ENCODE measurements around the gene UBE3A.
A peak's percentile ranks its signal among the peaks of the same experiment; 100 is the strongest.

UBE3A gene

GRCh38 chr15:25441111-25441510 lies 2.3 kb upstream of the UBE3A start:
- 0 out of 2 replicates have a peak, but pooled peaks cover under 1% of the 10 kb centered on the region for H3K36me3 ChIP-seq (ENCODE audit: insufficient read depth, low read length)
- no peak overlapping the region for H3K4me3 ChIP-seq (ENCODE audit: low read depth, low read length)
- H3K79me2 ChIP-seq (ENCODE audit: control insufficient read depth, insufficient read depth, low read length, unreplicated experiment), result peaks cover 33% of the 10 kb centered on the region
- H3K27ac ChIP-seq (ENCODE audit: low read depth, low read length), result no peak overlapping the region
- H3K27me3 ChIP-seq (ENCODE audit: insufficient read depth, low read length), result no peaks in the 10 kb centered on the region
- H3K4me1 ChIP-seq (ENCODE audit: control insufficient read depth, insufficient read depth, low read length, unreplicated experiment), result peaks cover 11% of the 10 kb centered on the region
- no peak overlapping the region for H2AFZ ChIP-seq (ENCODE audit: low read length, unreplicated experiment)

- H3K36me3 ChIP-seq (ENCODE audit: insufficient read depth, low read length), result 0 out of 2 replicates have a peak, but pooled peaks cover 5% of the 10 kb centered on the region
- peak overlapping the region; percentile 100 for H3K4me3 ChIP-seq (ENCODE audit: low read depth, low read length)
- peaks cover 26% of the 10 kb centered on the region for H3K4me1 ChIP-seq (ENCODE audit: control insufficient read depth, insufficient read depth, low read length, unreplicated experiment)
- peak overlapping the region; percentile 100 for H2AFZ ChIP-seq (ENCODE audit: low read length, unreplicated experiment)
- peaks cover 51% of the 10 kb centered on the region for H3K79me2 ChIP-seq (ENCODE audit: control insufficient read depth, insufficient read depth, low read length, unreplicated experiment)
- H3K27ac ChIP-seq (ENCODE audit: low read depth, low read length), result peak overlapping the region; percentile 68
- H3K27me3 ChIP-seq (ENCODE audit: insufficient read depth, low read length), result no peaks in the 10 kb centered on the region
These were observed 579 bp upstream of the UBE3A start for GRCh38 chr15:25439369-25439836.

DNA sequence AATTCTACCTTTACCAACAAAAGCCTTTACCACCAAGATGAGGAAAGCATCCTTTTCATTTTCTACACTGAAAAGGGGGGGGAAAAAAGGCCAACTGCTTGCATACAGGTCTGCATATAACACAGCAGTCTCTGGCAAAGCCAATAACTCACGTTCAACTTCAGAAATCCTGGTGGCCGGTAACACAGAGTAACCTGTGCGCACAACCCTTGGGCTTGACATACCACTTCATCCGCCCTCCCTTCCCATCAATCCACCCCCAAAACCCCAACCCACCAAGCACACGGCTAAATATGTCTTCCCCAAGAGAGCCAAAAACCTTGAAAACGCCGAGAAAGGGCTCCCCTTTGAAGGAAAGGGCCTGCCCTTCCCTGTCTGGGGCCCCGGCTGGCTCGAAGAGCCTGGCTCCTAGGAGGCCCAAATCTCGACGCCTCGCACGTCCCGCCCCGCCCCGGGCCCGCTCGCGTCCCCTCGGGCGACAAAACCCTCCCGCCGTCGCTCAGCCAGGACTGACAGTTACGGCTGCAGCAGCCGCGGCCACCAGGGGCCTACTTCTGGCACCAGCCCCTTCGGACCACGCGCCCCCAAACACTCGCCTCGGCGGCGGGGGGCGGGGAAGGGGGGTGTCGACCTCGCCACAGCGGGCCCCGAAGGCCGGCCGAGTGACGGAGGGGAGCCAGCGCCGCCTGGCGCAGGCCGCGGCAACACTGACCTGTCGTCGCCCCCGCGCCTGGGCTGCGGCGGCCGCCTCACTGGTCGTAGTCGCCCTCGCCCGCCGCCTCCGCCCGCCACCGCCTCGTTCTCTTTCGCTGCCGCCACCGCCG lies 835 bp downstream of the UBE3A start:
- Histone ChIP-seq H3K27me3 (ENCODE audit: insufficient read depth, low read length) (no peaks in the 10 kb centered on the region), H2AFZ (ENCODE audit: low read length, unreplicated experiment) (peak overlapping the region; percentile 100), H3K4me3 (ENCODE audit: low read depth, low read length) (peak overlapping the region; percentile 100)

DNA sequence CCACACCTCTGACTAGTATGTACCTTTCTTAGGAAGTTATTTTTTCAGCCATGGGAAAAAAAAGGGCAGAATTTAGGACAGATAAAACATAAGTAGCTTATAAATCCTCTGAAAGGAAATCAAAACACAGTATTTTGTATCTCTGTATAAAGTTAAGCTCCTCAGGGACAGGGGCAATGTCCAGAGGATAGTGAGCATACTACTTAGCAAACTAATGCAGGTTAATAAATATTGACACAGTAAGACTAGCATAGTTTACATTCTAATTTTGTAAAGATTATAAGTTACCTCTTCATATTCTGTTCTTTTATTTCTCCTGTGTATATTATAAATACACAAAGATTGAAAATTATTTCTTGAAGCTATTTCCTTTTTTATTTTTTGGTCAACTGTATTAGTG lies 2.1 kb downstream of the UBE3A start:
- peaks cover 27% of the 10 kb centered on the region for H3K4me1 ChIP-seq (ENCODE audit: control insufficient read depth, insufficient read depth, low read length, unreplicated experiment)
- no peaks in the 10 kb centered on the region for H3K27me3 ChIP-seq (ENCODE audit: insufficient read depth, low read length)
- peaks cover 77% of the 10 kb centered on the region for H3K79me2 ChIP-seq (ENCODE audit: control insufficient read depth, insufficient read depth, low read length, unreplicated experiment)
- no peak overlapping the region for H2AFZ ChIP-seq (ENCODE audit: low read length, unreplicated experiment)
- peaks cover 5% of the 10 kb centered on the region; the same call in 1 of the 2 replicates for H3K36me3 ChIP-seq (ENCODE audit: insufficient read depth, low read length)
- H3K4me3 ChIP-seq (ENCODE audit: low read depth, low read length), result peak overlapping the region; percentile 100
- H3K27ac ChIP-seq (ENCODE audit: low read depth, low read length), result no peak overlapping the region

More for the DNA sequence above, 835 bp downstream of the UBE3A start:
- peaks cover 27% of the 10 kb centered on the region for H3K4me1 ChIP-seq (ENCODE audit: control insufficient read depth, insufficient read depth, low read length, unreplicated experiment)
- 0 out of 2 replicates have a peak, but pooled peaks cover 5% of the 10 kb centered on the region for H3K36me3 ChIP-seq (ENCODE audit: insufficient read depth, low read length)
- peak overlapping the region; percentile 88 for H3K27ac ChIP-seq (ENCODE audit: low read depth, low read length)
- H3K79me2 ChIP-seq (ENCODE audit: control insufficient read depth, insufficient read depth, low read length, unreplicated experiment), result peaks cover 65% of the 10 kb centered on the region

- H3K36me3 ChIP-seq (ENCODE audit: insufficient read depth, low read length), result peaks cover 5% of the 10 kb centered on the region; the same call in 1 of the 2 replicates
- H3K4me1 ChIP-seq (ENCODE audit: control insufficient read depth, insufficient read depth, low read length, unreplicated experiment), result peaks cover 27% of the 10 kb centered on the region
- H3K4me3 ChIP-seq (ENCODE audit: low read depth, low read length), result peak overlapping the region; percentile 100
- no peak overlapping the region for H2AFZ ChIP-seq (ENCODE audit: low read length, unreplicated experiment)
- no peaks in the 10 kb centered on the region for H3K27me3 ChIP-seq (ENCODE audit: insufficient read depth, low read length)
- no peak overlapping the region for H3K27ac ChIP-seq (ENCODE audit: low read depth, low read length)
- H3K79me2 ChIP-seq (ENCODE audit: control insufficient read depth, insufficient read depth, low read length, unreplicated experiment), result peaks cover 88% of the 10 kb centered on the region
These were observed 3.2 kb downstream of the UBE3A start for GRCh38 chr15:25435474-25436243.

DNA sequence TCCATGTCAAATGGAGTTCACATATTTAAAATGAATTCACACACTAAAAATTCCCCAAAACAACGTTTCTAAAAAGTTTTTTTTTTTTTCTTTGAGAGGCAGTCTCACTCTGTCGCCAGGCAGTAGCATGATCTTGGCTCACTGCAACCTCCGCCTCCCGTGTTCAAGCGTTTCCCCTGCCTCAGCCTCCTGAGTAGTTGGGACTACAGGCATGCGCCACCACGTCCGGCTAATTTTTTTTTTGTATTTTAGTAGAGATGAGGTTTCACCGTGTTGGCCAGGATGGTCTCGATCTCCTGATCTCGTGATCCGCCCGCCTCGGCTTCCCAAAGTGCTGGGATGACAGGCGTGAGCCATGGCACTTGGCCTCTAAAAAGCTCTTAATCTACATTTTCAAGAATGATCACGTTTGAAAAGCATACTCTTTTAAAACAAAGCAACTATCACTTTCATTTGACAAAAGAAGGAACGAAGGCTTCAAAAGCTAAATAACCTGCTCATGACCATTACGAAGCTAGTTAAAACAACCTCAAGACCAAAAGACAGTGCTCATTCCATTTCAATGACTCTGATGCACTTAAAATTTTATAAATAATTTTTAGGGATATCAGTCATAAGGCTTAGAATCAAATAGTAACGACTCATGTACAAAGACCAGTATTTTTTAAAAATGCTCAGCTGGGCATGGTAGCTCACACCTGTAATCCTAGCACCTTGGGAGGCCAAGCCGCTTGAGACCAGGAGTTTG lies 5.5 kb downstream of the UBE3A start:
- Histone ChIP-seq H3K4me1 (ENCODE audit: control insufficient read depth, insufficient read depth, low read length, unreplicated experiment) (peaks cover 27% of the 10 kb centered on the region), H3K36me3 (ENCODE audit: insufficient read depth, low read length) (peaks cover 5% of the 10 kb centered on the region; the same call in 1 of the 2 replicates), H2AFZ (ENCODE audit: low read length, unreplicated experiment) (no peak overlapping the region)

GRCh38 chr15:25431836-25432561 lies 6.8 kb downstream of the UBE3A start:
- Histone ChIP-seq H2AFZ (ENCODE audit: low read length, unreplicated experiment) (no peak overlapping the region), H3K4me1 (ENCODE audit: control insufficient read depth, insufficient read depth, low read length, unreplicated experiment) (peaks cover 23% of the 10 kb centered on the region), H3K4me3 (ENCODE audit: low read depth, low read length) (no peak overlapping the region), H3K27ac (ENCODE audit: low read depth, low read length) (no peak overlapping the region), H3K27me3 (ENCODE audit: insufficient read depth, low read length) (no peaks in the 10 kb centered on the region), H3K79me2 (ENCODE audit: control insufficient read depth, insufficient read depth, low read length, unreplicated experiment) (peaks cover 95% of the 10 kb centered on the region), H3K36me3 (ENCODE audit: insufficient read depth, low read length) (peaks cover 5% of the 10 kb centered on the region; the same call in 1 of the 2 replicates)

More for the DNA sequence above, 5.5 kb downstream of the UBE3A start:
- H3K27ac ChIP-seq (ENCODE audit: low read depth, low read length), result no peak overlapping the region
- no peaks in the 10 kb centered on the region for H3K27me3 ChIP-seq (ENCODE audit: insufficient read depth, low read length)
- peaks cover 96% of the 10 kb centered on the region for H3K79me2 ChIP-seq (ENCODE audit: control insufficient read depth, insufficient read depth, low read length, unreplicated experiment)
- no peak overlapping the region for H3K4me3 ChIP-seq (ENCODE audit: low read depth, low read length)

DNA sequence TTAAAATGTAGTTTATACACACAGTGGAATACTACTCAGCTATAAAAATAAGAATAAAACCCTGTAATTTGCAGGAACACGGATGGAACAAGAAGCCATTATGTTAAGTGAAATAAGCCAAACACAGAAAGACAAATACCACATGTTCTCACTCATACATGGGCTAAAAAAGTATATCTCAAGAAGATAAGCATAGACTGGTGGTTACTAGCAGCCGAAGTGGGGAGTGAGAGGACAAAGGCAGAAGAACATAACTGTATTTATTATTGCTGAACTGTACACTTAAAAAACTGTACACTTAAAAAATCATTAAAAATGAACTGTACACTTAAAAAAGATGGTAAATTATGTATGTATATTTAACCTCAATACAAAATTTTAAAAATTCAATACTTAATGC lies 11.0 kb downstream of the UBE3A start:
- H3K36me3 ChIP-seq (ENCODE audit: insufficient read depth, low read length), result no peaks in the 10 kb centered on the region; the same call in 1 of the 2 replicates
- no peak overlapping the region for H3K27ac ChIP-seq (ENCODE audit: low read depth, low read length)
- H3K4me1 ChIP-seq (ENCODE audit: control insufficient read depth, insufficient read depth, low read length, unreplicated experiment), result no peaks in the 10 kb centered on the region
- H3K4me3 ChIP-seq (ENCODE audit: low read depth, low read length), result no peak overlapping the region
- H3K27me3 ChIP-seq (ENCODE audit: insufficient read depth, low read length), result no peaks in the 10 kb centered on the region
- no peak overlapping the region for H2AFZ ChIP-seq (ENCODE audit: low read length, unreplicated experiment)
- peaks cover 92% of the 10 kb centered on the region for H3K79me2 ChIP-seq (ENCODE audit: control insufficient read depth, insufficient read depth, low read length, unreplicated experiment)

DNA sequence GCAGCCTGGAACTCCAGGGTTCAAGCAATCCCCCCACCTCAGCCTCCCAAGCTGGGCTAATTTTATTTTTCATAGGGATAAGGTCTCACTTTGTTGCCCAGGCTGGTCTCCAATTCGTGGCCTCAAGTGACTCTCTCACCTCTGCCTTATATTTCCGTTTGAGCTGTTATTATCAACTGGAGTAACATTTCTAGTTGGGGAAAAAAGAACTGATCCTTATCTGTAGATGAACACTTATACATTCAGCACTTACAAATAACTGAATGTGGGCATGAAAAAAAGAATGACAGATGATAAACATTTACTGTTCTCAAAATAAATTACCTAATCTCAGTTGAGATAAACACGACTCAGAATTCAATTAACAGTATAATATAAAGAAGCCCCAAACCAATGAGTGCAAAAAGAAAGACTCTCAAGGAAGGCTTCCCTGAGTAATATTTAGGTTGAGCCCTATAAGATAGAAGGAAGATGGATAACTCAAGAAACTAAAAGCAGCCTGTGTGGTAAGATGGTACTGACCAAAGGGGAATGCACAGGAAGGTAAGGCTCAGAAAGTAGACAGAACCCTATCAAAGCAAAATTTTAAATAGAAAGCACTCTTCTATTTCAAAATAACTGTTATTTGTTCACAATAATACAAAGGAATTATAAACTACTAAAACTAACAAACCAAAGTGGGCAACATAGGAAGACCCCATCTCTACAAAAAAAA lies 11.8 kb downstream of the UBE3A start:
- H3K4me1 ChIP-seq (ENCODE audit: control insufficient read depth, insufficient read depth, low read length, unreplicated experiment), result no peaks in the 10 kb centered on the region
- no peaks in the 10 kb centered on the region for H3K36me3 ChIP-seq (ENCODE audit: insufficient read depth, low read length)
- H3K27ac ChIP-seq (ENCODE audit: low read depth, low read length), result no peak overlapping the region
- H2AFZ ChIP-seq (ENCODE audit: low read length, unreplicated experiment), result no peak overlapping the region
- H3K27me3 ChIP-seq (ENCODE audit: insufficient read depth, low read length), result no peaks in the 10 kb centered on the region
- H3K79me2 ChIP-seq (ENCODE audit: control insufficient read depth, insufficient read depth, low read length, unreplicated experiment), result peaks cover 91% of the 10 kb centered on the region
- no peak overlapping the region for H3K4me3 ChIP-seq (ENCODE audit: low read depth, low read length)

Data from ACC112 (cell line).